ENCODE data around the gene TICAM2.

DNA sequence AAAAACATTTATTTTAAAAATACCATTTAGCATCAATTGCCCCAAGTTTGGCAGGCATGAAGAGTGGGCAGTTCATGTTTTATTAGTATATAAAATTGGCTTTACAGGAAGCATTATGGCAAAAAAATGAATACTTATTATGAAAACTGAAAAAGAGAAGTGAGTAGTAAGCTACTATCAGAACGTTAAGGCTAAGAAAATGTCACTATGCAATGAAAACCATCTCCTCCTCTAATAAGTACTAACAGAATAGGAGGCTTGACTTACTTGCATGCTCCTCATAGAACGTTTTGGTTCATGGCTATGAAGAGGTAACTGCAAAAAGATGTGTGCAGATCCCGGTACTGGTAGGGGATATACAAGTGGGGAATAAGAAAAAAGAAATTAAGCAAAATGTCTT, 23.6 kb downstream of the TICAM2 start:
- TF ChIP-seq, protein P1, sequence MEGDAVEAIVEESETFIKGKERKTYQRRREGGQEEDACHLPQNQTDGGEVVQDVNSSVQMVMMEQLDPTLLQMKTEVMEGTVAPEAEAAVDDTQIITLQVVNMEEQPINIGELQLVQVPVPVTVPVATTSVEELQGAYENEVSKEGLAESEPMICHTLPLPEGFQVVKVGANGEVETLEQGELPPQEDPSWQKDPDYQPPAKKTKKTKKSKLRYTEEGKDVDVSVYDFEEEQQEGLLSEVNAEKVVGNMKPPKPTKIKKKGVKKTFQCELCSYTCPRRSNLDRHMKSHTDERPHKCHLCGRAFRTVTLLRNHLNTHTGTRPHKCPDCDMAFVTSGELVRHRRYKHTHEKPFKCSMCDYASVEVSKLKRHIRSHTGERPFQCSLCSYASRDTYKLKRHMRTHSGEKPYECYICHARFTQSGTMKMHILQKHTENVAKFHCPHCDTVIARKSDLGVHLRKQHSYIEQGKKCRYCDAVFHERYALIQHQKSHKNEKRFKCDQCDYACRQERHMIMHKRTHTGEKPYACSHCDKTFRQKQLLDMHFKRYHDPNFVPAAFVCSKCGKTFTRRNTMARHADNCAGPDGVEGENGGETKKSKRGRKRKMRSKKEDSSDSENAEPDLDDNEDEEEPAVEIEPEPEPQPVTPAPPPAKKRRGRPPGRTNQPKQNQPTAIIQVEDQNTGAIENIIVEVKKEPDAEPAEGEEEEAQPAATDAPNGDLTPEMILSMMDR (IDR thresholded peaks at IDR 0.05; ENCODE audit: borderline replicate concordance, extremely low read depth, low read length, poor library complexity, severe bottlenecking) = no peak
- no peak for TF ChIP-seq EZH2 (IDR thresholded peaks at IDR 0.05; ENCODE audit: borderline replicate concordance, low read depth, low read length, severe bottlenecking)

Data from DND-41 (cell line).